ENCODE data around the gene RARRES1. TPM values are rescaled to one million over a fixed set of nuclear protein-coding genes. Genes with fewer than 3 reads are reported as not detected.

The RARRES1 gene
- total RNA-seq, 1 donor from 2014 or later, result 1.3 TPM

- no peak for DNase-seq (ENCODE audit: extremely low read depth, low read depth, low spot score)
Observed at GRCh38 chr3:158765518-158766205, 33.4 kb upstream of the RARRES1 start.

- no peak for DNase-seq (ENCODE audit: extremely low read depth, low read depth, low spot score)
Observed at GRCh38 chr3:158763421-158763820, 31.2 kb upstream of the RARRES1 start.

GRCh38 chr3:158762701-158763100, 30.4 kb upstream of the RARRES1 start:
- no peak for DNase-seq (ENCODE audit: extremely low read depth, low read depth, low spot score)

- DNase-seq (ENCODE audit: extremely low read depth, low read depth, low spot score), result no peak
Observed at GRCh38 chr3:158761350-158761749, 29.1 kb upstream of the RARRES1 start.

- DNase-seq (ENCODE audit: extremely low read depth, low read depth, low spot score), result no peak
Observed at GRCh38 chr3:158755421-158755820, 23.2 kb upstream of the RARRES1 start.

GRCh38 chr3:158753854-158754253, 21.6 kb upstream of the RARRES1 start:
- no peak for DNase-seq (ENCODE audit: extremely low read depth, low read depth, low spot score)

GRCh38 chr3:158751316-158751715, 19.1 kb upstream of the RARRES1 start:
- no peak for DNase-seq (ENCODE audit: extremely low read depth, low read depth, low spot score)

GRCh38 chr3:158750016-158750415, 17.8 kb upstream of the RARRES1 start:
- no peak for DNase-seq (ENCODE audit: extremely low read depth, low read depth, low spot score)

GRCh38 chr3:158749526-158749925, 17.3 kb upstream of the RARRES1 start:
- DNase-seq (ENCODE audit: extremely low read depth, low read depth, low spot score), result no peak

GRCh38 chr3:158748237-158748828, 16.1 kb upstream of the RARRES1 start:
- no peak for DNase-seq (ENCODE audit: extremely low read depth, low read depth, low spot score)

- DNase-seq (ENCODE audit: extremely low read depth, low read depth, low spot score), result no peak
Observed at GRCh38 chr3:158747417-158747816, 15.2 kb upstream of the RARRES1 start.

GRCh38 chr3:158745551-158745950, 13.3 kb upstream of the RARRES1 start:
- DNase-seq (ENCODE audit: extremely low read depth, low read depth, low spot score), result no peak

GRCh38 chr3:158744567-158745288, 12.5 kb upstream of the RARRES1 start:
- DNase-seq (ENCODE audit: extremely low read depth, low read depth, low spot score), result no peak

- no peak for DNase-seq (ENCODE audit: extremely low read depth, low read depth, low spot score)
Observed at GRCh38 chr3:158743664-158744566, 11.7 kb upstream of the RARRES1 start.

GRCh38 chr3:158742871-158743663, 10.8 kb upstream of the RARRES1 start:
- no peak for DNase-seq (ENCODE audit: extremely low read depth, low read depth, low spot score)

GRCh38 chr3:158739661-158740060, 7.4 kb upstream of the RARRES1 start:
- DNase-seq (ENCODE audit: extremely low read depth, low read depth, low spot score), result no peak

GRCh38 chr3:158739078-158739477, 6.8 kb upstream of the RARRES1 start:
- no peak for DNase-seq (ENCODE audit: extremely low read depth, low read depth, low spot score)

- no peak for DNase-seq (ENCODE audit: extremely low read depth, low read depth, low spot score)
Observed at GRCh38 chr3:158738653-158739052, 6.4 kb upstream of the RARRES1 start.

- no peak for DNase-seq (ENCODE audit: extremely low read depth, low read depth, low spot score)
Observed at GRCh38 chr3:158737976-158738615, 5.8 kb upstream of the RARRES1 start.

GRCh38 chr3:158737410-158737809, 5.2 kb upstream of the RARRES1 start:
- DNase-seq (ENCODE audit: extremely low read depth, low read depth, low spot score), result no peak
